CD4-positive, alpha-beta T cell treated with Interleukin-15 for 4 hours (primary cell): Measurements from ENCODE around the gene ANKRD30B.
"Not testable (repeated sequence)": the region's sequence is repeated elsewhere in the genome, so short reads cannot be mapped to it uniquely, and the experiment has no call there.

Source experiments
- DNase-seq: peaks from one replicate; pipeline ENCODE4 v3.0.0-alpha.2; 2020; ENCODE audit warnings: low spot score

Gene ANKRD30B, protein sequence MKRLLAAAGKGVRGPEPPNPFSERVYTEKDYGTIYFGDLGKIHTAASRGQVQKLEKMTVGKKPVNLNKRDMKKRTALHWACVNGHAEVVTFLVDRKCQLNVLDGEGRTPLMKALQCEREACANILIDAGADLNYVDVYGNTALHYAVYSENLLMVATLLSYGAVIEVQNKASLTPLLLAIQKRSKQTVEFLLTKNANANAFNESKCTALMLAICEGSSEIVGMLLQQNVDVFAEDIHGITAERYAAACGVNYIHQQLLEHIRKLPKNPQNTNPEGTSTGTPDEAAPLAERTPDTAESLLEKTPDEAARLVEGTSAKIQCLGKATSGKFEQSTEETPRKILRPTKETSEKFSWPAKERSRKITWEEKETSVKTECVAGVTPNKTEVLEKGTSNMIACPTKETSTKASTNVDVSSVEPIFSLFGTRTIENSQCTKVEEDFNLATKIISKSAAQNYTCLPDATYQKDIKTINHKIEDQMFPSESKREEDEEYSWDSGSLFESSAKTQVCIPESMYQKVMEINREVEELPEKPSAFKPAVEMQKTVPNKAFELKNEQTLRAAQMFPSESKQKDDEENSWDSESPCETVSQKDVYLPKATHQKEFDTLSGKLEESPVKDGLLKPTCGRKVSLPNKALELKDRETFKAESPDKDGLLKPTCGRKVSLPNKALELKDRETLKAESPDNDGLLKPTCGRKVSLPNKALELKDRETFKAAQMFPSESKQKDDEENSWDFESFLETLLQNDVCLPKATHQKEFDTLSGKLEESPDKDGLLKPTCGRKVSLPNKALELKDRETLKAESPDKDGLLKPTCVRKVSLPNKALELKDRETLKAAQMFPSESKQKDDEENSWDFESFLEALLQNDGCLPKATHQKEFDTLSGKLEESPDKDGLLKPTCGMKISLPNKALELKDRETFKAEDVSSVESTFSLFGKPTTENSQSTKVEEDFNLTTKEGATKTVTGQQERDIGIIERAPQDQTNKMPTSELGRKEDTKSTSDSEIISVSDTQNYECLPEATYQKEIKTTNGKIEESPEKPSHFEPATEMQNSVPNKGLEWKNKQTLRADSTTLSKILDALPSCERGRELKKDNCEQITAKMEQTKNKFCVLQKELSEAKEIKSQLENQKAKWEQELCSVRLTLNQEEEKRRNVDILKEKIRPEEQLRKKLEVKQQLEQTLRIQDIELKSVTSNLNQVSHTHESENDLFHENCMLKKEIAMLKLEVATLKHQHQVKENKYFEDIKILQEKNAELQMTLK (N-terminal part only)

GRCh38 chr18:14747513-14748474, at the start of gene ANKRD30B:
TSS of gene ANKRD30B (plus strand) at chr18:14748172. CDS start at chr18:14748420, 248 bp downstream.
- DNase-seq = no peak

DNA sequence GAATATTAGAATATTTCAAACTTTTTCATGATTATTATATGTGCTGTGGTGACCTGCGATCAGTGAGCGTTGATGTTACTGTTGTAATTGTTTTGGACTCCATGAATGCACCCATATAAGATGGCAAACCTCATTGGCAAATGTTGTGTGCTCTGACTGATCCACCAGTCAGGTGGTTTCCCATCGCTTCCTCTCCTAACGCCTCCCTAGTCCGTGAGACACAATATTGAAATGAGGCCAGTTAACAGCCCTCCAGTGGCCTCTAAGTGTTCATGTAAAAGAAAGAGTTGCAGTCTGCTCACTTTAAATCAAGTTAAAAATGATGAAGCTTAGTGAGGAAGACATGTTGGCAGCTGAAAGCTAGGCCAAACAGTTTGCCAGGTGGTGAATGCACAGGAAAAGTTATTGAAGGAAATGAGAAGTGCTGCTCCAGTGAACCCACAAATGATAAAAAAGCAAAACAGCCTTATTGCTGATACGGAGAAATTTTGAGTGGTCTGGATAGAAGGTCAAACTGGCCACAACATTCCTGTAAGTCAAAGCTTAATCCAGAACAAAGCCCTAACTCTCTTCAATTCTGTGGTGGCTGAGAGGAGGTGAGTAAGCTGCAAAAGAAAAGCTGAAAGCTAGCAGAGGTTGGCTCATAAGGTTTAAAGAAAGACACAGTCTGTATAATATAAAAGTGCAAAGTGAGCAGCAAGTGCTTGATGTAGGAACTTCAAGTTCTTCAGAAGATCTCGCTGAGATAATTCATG, 46.5 kb upstream of the ANKRD30B start:
- DNase-seq = not testable (repeated sequence)

GRCh38 chr18:14709761-14710160, 38.2 kb upstream of the ANKRD30B start:
- DNase-seq = not testable (repeated sequence)

- not testable (repeated sequence) for DNase-seq
Measured at GRCh38 chr18:14721569-14721968, 26.4 kb upstream of the ANKRD30B start.

- not testable (repeated sequence) for DNase-seq
Measured at GRCh38 chr18:14739056-14739455, 8.9 kb upstream of the ANKRD30B start.

DNA sequence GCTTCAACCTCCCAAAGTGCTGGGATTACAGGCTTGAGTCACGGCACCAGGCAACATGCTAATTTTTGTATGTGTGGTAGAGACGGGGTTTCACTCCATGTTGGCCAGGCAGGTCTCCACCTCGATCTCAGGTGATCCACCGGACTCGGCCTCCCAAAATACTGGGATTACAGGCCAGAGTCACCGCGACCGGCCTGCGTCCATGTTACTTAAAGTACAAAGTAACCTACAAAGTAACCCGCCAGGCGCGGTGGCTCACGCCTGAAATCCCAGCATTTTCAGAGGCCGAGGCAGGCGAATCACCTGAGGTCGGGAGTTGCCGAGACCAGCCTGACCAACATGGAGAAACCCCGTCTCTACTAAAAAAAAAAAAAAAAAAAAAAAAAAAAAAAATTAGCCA, 1.1 kb upstream of the ANKRD30B start:
- DNase-seq = no peak

GRCh38 chr18:14748496-14748895, 524 bp downstream of the ANKRD30B start:
- no peak for DNase-seq

DNA sequence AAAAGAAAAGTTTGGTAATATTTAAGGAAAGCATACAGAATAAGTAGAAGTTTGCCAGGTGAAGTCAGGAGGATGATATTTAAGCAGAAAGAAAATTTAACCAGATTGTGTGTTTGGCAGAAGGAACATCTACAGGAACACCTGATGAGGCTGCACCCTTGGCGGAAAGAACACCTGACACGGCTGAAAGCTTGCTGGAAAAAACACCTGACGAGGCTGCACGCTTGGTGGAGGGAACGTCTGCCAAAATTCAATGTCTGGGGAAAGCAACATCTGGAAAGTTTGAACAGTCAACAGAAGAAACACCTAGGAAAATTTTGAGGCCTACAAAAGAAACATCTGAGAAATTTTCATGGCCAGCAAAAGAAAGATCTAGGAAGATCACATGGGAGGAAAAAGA, 15.6 kb downstream of the ANKRD30B start:
- DNase-seq = not testable (repeated sequence)

- DNase-seq = no peak
Measured at GRCh38 chr18:14767474-14767873, 19.5 kb downstream of the ANKRD30B start.

DNA sequence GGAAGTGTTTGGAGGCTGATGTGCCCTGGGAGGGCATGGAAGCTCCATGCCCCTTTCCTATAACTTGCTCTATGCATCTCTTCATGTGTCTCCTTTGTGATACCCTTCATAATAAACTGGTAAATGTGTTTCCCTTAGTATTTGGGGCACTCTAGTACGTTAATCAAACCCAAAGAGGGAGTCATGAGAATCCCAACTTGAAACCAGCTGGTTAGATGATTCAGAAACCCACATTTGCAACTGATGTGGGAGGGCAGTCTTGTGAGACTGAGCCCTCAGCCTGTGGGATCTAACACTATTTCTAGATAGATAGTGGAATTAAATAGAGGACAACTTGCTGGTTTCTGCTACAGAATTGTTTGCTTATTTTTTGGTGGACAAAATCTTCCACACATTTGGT, 20.3 kb downstream of the ANKRD30B start:
- no peak for DNase-seq

GRCh38 chr18:14769381-14769780, 21.4 kb downstream of the ANKRD30B start:
- no peak for DNase-seq

- no peak for DNase-seq
Measured at GRCh38 chr18:14776801-14777200, 28.8 kb downstream of the ANKRD30B start.

- no peak for DNase-seq
Measured at GRCh38 chr18:14781671-14782070, 33.7 kb downstream of the ANKRD30B start.

DNA sequence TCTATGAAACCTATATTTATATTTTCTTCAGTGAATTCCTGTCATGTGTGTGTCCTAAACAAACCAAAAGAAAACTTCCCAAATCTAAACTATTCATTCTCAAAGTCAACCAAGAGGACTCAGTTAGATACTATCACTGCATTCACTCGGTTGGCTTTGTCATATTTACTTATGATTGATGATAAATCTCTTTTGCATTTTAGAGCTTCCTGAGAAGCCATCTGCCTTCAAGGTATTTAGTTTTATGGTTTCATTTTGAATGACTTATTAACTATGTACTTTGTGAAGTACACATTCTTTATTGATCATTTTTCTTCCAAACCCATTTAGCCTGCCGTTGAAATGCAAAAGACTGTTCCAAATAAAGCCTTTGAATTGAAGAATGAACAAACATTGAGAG, 36.2 kb downstream of the ANKRD30B start:
- DNase-seq = no peak

DNA sequence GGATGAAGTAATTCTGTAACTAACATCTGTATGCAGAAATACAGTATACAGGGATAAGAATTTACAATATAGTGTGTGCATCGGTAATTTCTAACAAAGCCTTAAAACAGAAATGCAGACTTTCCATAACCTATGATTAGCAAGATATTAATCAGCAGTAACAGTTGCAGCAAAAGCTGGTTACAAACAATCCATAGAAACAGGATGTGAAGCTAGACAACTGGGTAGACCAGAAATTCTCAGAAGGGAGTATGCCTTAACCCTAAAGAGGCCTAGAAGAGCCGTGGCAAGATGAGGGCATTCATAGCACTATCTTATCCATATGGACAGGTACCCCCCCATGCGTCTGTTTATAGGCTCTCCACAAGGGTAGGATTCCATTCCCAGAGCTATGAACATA, 48.9 kb downstream of the ANKRD30B start:
- not testable (repeated sequence) for DNase-seq

GRCh38 chr18:14797969-14798764, 50.2 kb downstream of the ANKRD30B start:
- DNase-seq = not testable (repeated sequence)

DNA sequence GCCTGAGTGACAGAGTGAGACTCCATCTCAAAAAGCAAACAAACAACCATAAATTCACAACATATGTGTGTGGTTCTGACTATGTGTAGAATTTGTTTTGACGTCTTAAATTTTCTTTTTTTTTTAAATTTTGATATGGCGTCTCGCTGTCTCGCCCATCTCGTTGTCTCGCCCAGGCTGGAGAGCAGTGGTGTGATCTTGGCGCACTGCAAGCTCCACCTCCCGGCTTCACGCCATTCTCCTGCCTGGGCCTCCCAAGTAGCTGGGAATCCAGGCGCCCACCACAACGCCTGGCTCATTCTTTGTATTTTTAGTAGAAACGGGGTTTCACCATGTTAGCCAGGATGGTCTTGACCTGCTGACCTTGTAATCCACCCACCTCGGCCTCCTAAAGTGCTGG, 63.1 kb downstream of the ANKRD30B start:
- not testable (repeated sequence) for DNase-seq

DNA sequence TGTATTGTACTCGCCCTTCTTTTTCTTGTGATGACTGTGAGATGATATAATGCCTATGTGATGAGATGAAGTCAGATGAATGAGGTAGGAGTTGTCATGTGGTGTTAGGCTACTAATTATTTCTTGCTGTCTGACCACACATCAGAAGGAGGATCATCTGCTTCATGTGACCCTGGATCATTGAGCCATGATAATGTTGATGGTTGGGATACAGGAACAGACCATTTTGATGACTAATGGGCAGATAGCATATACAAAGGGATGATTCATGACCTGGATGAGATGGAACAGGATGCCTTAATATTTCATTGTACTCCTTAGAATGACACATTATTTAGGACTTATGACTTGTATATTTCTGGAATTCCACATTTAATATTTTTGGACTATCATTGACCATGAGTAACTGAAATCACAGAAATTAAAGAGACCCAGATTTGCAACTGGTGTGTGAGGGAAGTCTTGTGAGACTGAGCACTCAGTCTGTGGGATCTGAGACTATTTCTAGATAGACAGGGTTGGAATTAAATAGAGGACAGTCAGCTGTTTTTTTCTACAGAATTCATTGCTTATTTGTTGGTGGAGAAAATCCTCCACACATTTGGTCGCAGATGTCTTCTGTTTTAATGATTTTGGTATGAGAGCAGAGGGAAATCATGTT, 79.1 kb downstream of the ANKRD30B start:
- not testable (repeated sequence) for DNase-seq

DNA sequence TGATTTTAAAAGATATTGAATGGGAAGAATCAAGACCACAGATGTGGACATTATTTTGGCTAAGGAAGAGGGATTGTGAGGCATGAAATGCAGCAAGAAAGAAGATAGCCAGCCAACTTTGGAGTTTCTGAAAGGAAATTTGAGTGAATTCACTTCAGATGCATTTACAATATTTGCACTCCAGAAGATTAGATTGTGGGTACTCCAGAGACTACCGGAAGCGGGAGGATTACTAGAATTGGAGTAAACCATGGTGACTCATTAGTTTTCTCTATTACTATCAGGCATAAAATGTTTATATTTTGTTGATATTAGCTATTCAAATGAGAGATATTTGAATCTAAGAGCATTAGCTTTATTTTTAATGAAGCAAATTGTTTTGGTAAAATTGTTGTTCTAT, 93.6 kb downstream of the ANKRD30B start:
- not testable (repeated sequence) for DNase-seq
